Activated naive CD4-positive, alpha-beta T cell treated with anti-CD3 and anti-CD28 coated beads for 36 hours (primary cell): ENCODE data around the gene KCNH5. TPM values are rescaled to one million over a fixed set of nuclear protein-coding genes. Genes with fewer than 3 reads are reported as not detected.

ENCODE experiments used
- total RNA-seq, 2 experiments: library from RNA; stranded (reverse); gene quantifications; one replicate each; pipeline ENCODE4 v1.2.3, GENCODE V29; 2021

Gene KCNH5
- total RNA-seq, 2 experiments from 2014 or later, result not detected

Other genes starting within 250 kb of the KCNH5 start
- not detected for gene RHOJ, start 159.0 kb upstream of the KCNH5 start, total RNA-seq